Globus pallidus (tissue), 1 donor: ENCODE measurements around the gene AHSG.
"Not testable (repeated sequence)": the region's sequence is repeated elsewhere in the genome, so short reads cannot be mapped to it uniquely, and the experiment has no call there.

ENCODE experiments used
- DNase-seq: peaks from one replicate; pipeline ENCODE4 v3.0.0-alpha.2; 2015; ENCODE audit warnings: low spot score

AHSG gene

GRCh38 chr3:186618318-186618938 lies 5.6 kb downstream of the AHSG start:
- no peak for DNase-seq

DNA sequence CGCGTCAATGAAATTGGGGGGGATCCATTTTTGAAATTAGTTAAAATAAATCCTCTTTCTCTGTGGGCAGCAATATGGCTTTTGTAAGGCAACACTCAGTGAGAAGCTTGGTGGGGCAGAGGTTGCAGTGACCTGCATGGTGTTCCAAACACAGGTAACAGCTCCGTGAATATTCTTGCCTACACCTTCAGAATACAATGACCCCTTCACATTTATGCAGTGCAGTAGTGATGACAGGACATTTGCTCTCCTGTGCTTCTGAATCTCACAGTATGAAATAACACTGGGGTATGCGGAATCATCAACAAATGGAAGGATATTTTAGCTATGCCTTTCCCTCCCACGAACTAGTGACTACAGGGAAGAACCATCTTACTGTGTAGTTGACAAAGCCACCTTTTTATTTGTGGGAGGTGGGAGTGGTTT lies 6.9 kb downstream of the AHSG start:
- DNase-seq, result no peak

GRCh38 chr3:186620213-186621092 lies 7.6 kb downstream of the AHSG start:
- no peak for DNase-seq

DNA sequence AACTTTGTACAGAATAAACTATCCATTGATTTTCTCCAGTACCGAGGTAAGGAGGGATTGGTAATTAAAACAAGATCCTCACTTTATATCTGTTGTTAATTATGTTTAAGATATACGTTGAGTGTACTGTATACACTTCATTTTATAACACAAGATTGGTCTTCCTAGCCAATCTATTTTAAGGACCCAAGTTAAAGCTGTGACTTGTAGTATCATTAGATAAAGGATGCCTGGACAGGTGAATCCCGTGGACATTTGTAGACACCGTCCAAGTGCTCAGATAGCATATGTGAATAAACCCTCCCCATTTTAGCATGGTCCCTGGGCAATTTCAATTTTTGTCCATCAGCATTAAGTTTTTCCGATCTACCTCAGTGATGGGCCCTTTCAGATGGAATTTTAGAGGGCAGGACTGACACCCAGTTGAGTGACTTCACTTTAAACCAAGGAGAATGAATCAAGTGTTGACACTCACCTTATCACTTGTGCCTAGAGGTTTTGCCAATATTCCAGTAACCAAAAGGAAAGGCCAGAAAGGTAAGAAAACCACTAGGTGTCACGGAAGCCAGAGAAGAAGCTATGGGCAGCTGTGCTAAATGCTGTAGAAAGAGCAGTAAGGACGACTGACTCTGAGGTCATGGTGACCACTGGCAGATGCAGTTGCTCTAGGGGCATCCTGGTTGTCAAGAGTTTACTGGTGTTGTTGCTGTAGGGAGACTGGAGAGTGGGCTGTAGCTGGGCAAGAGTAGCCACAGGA lies 9.2 kb downstream of the AHSG start:
- no peak for DNase-seq

GRCh38 chr3:186622651-186623310 lies 9.9 kb downstream of the AHSG start:
- DNase-seq, result no peak

- DNase-seq, result no peak
These were observed 11.7 kb downstream of the AHSG start for GRCh38 chr3:186624598-186624997.

GRCh38 chr3:186625600-186626042 lies 12.8 kb downstream of the AHSG start:
- DNase-seq, result no peak

DNA sequence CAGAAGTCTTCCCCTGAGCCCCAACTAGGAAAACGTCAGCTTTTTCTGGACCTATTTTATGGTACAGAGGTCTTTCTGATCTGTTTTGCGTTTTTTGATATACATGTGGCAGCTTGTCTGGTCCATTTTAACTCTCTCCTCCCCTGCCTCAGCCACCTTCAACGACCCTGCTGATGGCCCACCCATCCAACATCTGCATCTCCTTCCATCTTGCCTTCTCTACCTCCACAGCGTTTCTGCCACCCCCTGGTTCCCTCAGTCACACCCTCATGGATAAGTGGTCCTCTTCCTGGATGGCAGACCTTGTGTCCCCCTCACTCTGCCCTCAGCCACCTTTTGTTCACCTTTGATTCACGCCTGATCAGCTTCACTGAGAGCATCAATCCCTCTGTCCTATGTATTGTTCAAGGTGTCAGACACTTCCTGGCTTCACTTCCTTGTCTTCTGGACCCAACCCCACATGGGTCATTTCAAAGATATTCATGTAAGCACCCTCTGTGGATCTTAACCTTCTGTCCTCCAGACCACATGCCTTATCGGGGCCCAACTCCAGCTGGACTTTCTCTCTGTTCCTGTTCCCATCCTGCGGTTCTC lies 13.5 kb downstream of the AHSG start:
- DNase-seq, result no peak

- DNase-seq, result no peak
These were observed 15.1 kb downstream of the AHSG start for GRCh38 chr3:186627852-186628414.

- DNase-seq, result no peak
These were observed 15.9 kb downstream of the AHSG start for GRCh38 chr3:186628756-186629155.

GRCh38 chr3:186630950-186631641 lies 18.2 kb downstream of the AHSG start:
- DNase-seq, result no peak

DNA sequence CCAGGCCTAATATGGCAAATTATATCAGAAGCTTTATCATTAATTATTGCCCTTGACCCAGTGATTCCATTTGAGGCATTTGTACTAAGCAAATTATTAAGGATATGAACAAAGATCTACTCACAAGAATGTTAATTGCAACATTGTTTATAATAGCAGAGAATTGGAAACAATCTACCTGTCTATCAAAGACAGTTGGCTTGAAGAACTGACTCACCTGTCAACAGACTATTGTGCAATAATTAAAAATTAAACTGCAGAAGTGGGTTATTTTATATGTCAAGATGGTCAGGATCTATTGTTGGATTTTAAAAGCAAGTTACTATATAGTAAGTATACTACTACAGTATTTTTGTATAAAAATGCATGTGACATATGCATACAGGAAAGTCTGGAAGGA lies 20.6 kb downstream of the AHSG start:
- no peak for DNase-seq

DNA sequence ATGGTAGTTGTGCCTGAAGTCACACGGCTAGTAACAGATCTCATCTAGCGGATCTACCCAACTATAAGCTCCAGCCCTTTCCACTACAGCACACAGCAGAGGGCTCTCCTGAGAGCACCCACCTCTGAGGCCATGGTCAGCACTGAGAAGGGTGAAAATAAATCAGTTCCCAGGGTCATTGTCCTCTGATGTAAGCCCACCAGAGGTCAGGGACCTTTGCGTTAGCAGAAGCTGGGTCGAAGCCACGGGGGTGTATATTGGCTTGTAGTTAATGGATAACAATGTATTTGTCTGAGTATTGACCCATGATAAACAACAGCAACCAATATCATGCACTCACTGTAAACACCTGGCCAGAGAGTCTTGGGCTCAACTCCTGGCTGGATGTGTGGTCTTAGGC lies 21.3 kb downstream of the AHSG start:
- not testable (repeated sequence) for DNase-seq

DNA sequence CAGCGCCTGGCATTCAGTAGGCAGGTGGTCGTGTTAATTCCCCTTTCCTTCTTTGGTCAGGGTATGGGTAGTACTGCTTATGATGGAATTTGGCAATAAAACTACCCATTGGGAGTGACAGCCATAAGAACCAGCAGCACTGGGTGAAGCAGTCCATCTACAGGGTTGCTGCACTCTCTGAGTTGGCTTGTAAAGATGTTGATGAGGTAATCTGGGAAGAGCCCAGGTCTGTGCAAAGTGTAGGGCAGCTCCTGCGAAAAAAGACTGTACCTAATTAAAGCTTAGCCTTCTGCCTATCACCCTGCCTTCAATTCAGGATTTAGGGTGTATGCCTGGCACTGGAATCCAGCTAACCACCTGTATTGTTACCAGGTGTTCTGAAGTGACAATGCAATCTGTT lies 22.7 kb downstream of the AHSG start:
- DNase-seq, result no peak

GRCh38 chr3:186636536-186636935 lies 23.7 kb downstream of the AHSG start:
- no peak for DNase-seq

- no peak for DNase-seq
These were observed 24.8 kb downstream of the AHSG start for GRCh38 chr3:186637686-186638085.

GRCh38 chr3:186638259-186638658 lies 25.4 kb downstream of the AHSG start:
- no peak for DNase-seq

GRCh38 chr3:186639778-186640472 lies 27.1 kb downstream of the AHSG start, which contains the start of gene FETUB:
TSS of gene FETUB (plus strand) at chr3:186640399. CDS start at chr3:186640461, 62 bp downstream.
- DNase-seq, result no peak

DNA sequence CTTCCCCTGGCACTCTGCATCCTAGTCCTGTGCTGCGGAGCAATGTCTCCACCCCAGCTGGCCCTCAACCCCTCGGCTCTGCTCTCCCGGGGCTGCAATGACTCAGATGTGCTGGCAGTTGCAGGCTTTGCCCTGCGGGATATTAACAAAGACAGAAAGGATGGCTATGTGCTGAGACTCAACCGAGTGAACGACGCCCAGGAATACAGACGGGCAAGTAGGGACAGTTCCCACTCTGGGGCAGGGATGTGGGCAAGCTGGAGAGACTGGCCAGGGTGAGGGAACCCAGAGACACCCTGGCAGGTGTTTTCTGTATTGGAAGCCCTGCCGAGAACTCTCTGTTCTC lies 27.6 kb downstream of the AHSG start:
- DNase-seq, result peak; percentile 11

DNA sequence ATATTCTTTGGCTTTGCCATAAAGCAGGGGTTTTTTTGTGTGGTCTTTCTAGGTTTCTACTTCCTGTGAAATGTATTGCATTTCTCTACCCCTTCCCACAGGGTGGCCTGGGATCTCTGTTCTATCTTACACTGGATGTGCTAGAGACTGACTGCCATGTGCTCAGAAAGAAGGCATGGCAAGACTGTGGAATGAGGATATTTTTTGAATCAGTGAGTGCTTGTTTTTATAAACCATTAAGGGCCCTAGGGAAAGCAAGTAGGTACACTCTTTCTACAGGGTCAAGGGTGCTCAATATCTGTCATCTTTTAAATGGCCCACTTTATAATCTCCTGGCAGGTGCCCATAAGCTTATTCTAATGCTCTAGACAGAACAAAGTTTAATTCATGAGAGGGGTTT lies 28.1 kb downstream of the AHSG start:
- no peak for DNase-seq
